Measurements from ENCODE around the gene SPINT1. TPM values are rescaled to one million over a fixed set of nuclear protein-coding genes. Genes with fewer than 3 reads are reported as not detected.
A peak's percentile ranks its signal among the peaks of the same experiment; 100 is the strongest.

The SPINT1 gene
- total RNA-seq, 4 donors from 2014 or later, result 285 to 729 (median 580) TPM

GRCh38 chr15:40875991-40876730 lies 32.3 kb downstream of the SPINT1 start:
- TF ChIP-seq EP300 (IDR thresholded peaks at IDR 0.05; ENCODE audit: low read depth) (no peak), POLR2A (IDR thresholded peaks at IDR 0.05) (no peak), CTCF (IDR thresholded peaks at IDR 0.05) (no peak), POLR2AphosphoS5 (IDR thresholded peaks at IDR 0.05) (no peak)
- intact Hi-C loops (cut with DNase I; ENCODE audit: low total_unique reads) (no loop called here), in situ Hi-C loops (cut with MboI; ENCODE audit: low pct_ligation_motif_present in 1 of 4, low pct_unique_long_range_greater_than_20kb in 1 of 4, low sequenced_read_pairs in 3 of 4) (loop anchor here in 3 of 4 donors (25.0 kb wide), 1 partner anchor 189 kb away; the partner anchor contains the start of gene RAD51 (in 3 of the 3))
- no peak for DNase-seq
- 87 to 89% methylated on average over 5 to 6 of the region's 6 CpGs for WGBS, 2 donors (ENCODE audit: low coverage in 1 of 2)
- H3K36me3 ChIP-seq, result no peaks in the 10 kb centered on the region
- peaks cover 4 to 48% (median 31%) of the 10 kb centered on the region in 4 donors for H3K4me1 ChIP-seq
- H3K9me3 ChIP-seq, result no peaks in the 10 kb centered on the region
- H3K4me3 ChIP-seq, result no peak overlapping the region
- no peak overlapping the region for H3K27ac ChIP-seq
- peaks cover 7% of the 10 kb centered on the region for H3K27me3 ChIP-seq

- Histone ChIP-seq H3K4me3 (no peak overlapping the region), H3K27ac (no peak overlapping the region), H3K36me3 (no peaks in the 10 kb centered on the region), H3K4me1 (peaks cover 4 to 33% (median 21%) of the 10 kb centered on the region in 4 donors), H3K9me3 (no peaks in the 10 kb centered on the region), H3K27me3 (peaks cover 7% of the 10 kb centered on the region)
- WGBS, 2 donors (ENCODE audit: low coverage in 1 of 2), result 60 to 89% methylated on average over 2 of the region's 2 CpGs
- TF ChIP-seq CTCF (IDR thresholded peaks at IDR 0.05) (no peak), EP300 (IDR thresholded peaks at IDR 0.05; ENCODE audit: low read depth) (no peak), POLR2A (IDR thresholded peaks at IDR 0.05) (no peak), POLR2AphosphoS5 (IDR thresholded peaks at IDR 0.05) (no peak)
- no peak for DNase-seq
- intact Hi-C loops (cut with DNase I; ENCODE audit: low total_unique reads) (no loop called here), in situ Hi-C loops (cut with MboI; ENCODE audit: low pct_ligation_motif_present in 1 of 4, low pct_unique_long_range_greater_than_20kb in 1 of 4, low sequenced_read_pairs in 3 of 4) (loop anchor here in 3 of 4 donors (25.0 kb wide), 1 partner anchor 190 kb away; the partner anchor contains the start of gene RAD51 (in 3 of the 3))
Measured at GRCh38 chr15:40877694-40878093, 33.8 kb downstream of the SPINT1 start.

GRCh38 chr15:40878785-40879184 lies 34.9 kb downstream of the SPINT1 start:
- DNase-seq, result no peak
- 70 to 80% methylated on average over 1 of the region's 1 CpG for WGBS, 2 donors (ENCODE audit: low coverage in 1 of 2)

More at GRCh38 chr15:40878785-40879184, 34.9 kb downstream of the SPINT1 start:
- in situ Hi-C loops (cut with MboI; ENCODE audit: low pct_ligation_motif_present in 1 of 4, low pct_unique_long_range_greater_than_20kb in 1 of 4, low sequenced_read_pairs in 3 of 4), result loop anchor here in 3 of 4 donors (25.0 kb wide), 1 partner anchor 191 kb away; the partner anchor contains the start of gene RAD51 (in 3 of the 3)
- H3K4me1 ChIP-seq, result peaks cover 0 to 22% (median 11%) of the 10 kb centered on the region in 4 donors
- intact Hi-C loops (cut with DNase I; ENCODE audit: low total_unique reads), result no loop called here
- H3K4me3 ChIP-seq, result no peak overlapping the region
- no peaks in the 10 kb centered on the region for H3K36me3 ChIP-seq
- H3K9me3 ChIP-seq, result no peaks in the 10 kb centered on the region
- no peaks in the 10 kb centered on the region for H3K27me3 ChIP-seq
- H3K27ac ChIP-seq, result peak overlapping the region in 2 of 4 donors; percentile 43 to 65
- TF ChIP-seq CTCF (IDR thresholded peaks at IDR 0.05), result no peak
- no peak for TF ChIP-seq POLR2A (IDR thresholded peaks at IDR 0.05)
- no peak for TF ChIP-seq EP300 (IDR thresholded peaks at IDR 0.05; ENCODE audit: low read depth)
- no peak for TF ChIP-seq POLR2AphosphoS5 (IDR thresholded peaks at IDR 0.05)

Measured in transverse colon (tissue), 4 donors.